ENCODE data around the gene MAGEC1. TPM values are rescaled to one million over a fixed set of nuclear protein-coding genes. Genes with fewer than 3 reads are reported as not detected.

The MAGEC1 gene
- polyA plus RNA-seq, 1 donor, result not detected

Other genes starting within 250 kb of the MAGEC1 start
- gene SPANXD, start 205.2 kb upstream of the MAGEC1 start, polyA plus RNA-seq (ENCODE audit: insufficient read length), result not detected
- gene MAGEC3, start 65.6 kb upstream of the MAGEC1 start, polyA plus RNA-seq (ENCODE audit: insufficient read length), result 0.53 TPM

Measured in forelimb muscle (tissue), 1 donor.